Lung (tissue), 12 donors: ENCODE data around the gene PTPRN2. TPM values are rescaled to one million over a fixed set of nuclear protein-coding genes. Genes with fewer than 3 reads are reported as not detected.

ENCODE experiments used
- ATAC-seq: fragments of 200-7000 bp; cut with Tn5 transposase; one replicate; pipeline ENCODE4 v1.9.1; 2020; ENCODE audit warnings: moderate number of reproducible peaks; ENCODE audit not compliant: insufficient read depth, low FRiP score
- DNase-seq, 3 donors: peaks; one replicate each; pipeline ENCODE4 v3.0.0-alpha.2; 2013 to 2017
- H3K27ac ChIP-seq, 2 donors: one replicate each; pipeline ENCODE4 v1.5.1; 2013; ENCODE audit warnings: mild to moderate bottlenecking in 2 of 2, moderate library complexity in 2 of 2, control low read depth in 1 of 2, inconsistent platforms in 1 of 2, low read depth in 1 of 2, low read length in 1 of 2
- H3K27me3 ChIP-seq, 3 donors: one replicate each; pipeline ENCODE4 v1.5.1; 2013; ENCODE audit warnings: low read length in 2 of 3; ENCODE audit not compliant: control insufficient read depth in 3 of 3, insufficient read depth in 3 of 3
- H3K36me3 ChIP-seq, 4 donors: one replicate each; pipeline ENCODE4 v1.5.1; 2013; ENCODE audit warnings: low read length in 4 of 4, mild to moderate bottlenecking in 1 of 4, moderate library complexity in 1 of 4; ENCODE audit not compliant: control insufficient read depth in 4 of 4, insufficient read depth in 4 of 4
- H3K4me1 ChIP-seq, 5 donors: one replicate each; pipeline ENCODE4 v1.5.1; 2013; ENCODE audit warnings: low read length in 5 of 5, mild to moderate bottlenecking in 2 of 5, moderate library complexity in 1 of 5; ENCODE audit not compliant: control insufficient read depth in 5 of 5, insufficient read depth in 5 of 5
- H3K4me3 ChIP-seq: one replicate; pipeline ENCODE4 v1.5.1; 2013; ENCODE audit warnings: mild to moderate bottlenecking, control low read depth, moderate library complexity
- H3K9ac ChIP-seq, 2 donors: one replicate each; pipeline ENCODE4 v1.5.1; 2013; ENCODE audit warnings: low read length in 2 of 2, control low read depth in 1 of 2; ENCODE audit not compliant: insufficient read depth in 1 of 2
- H3K9me3 ChIP-seq, 4 donors: one replicate each; pipeline ENCODE4 v1.5.1; 2013; ENCODE audit warnings: low read length in 3 of 4, mild to moderate bottlenecking in 1 of 4, moderate library complexity in 1 of 4; ENCODE audit not compliant: control insufficient read depth in 4 of 4, insufficient read depth in 3 of 4
- CTCF ChIP-seq: IDR thresholded peaks from 2 replicates; pipeline ENCODE4 v1.5.1; 2012; ENCODE audit warnings: mild to moderate bottlenecking; ENCODE audit errors: control extremely low read depth, extremely low read depth
- WGBS, 2 donors: extraction: QIAGEN DNeasy Blood & Tissue Kit; methylation state at CpG; one replicate each; pipeline ENCODE4 v1.1.7; 2013; 5-methylcytosine and 5-hydroxymethylcytosine counted together
- polyA plus RNA-seq, 2 donors: library from polyadenylated mRNA; stranded (reverse); fragments of 200-250 nt; gene quantifications; one replicate each; pipeline ENCODE4 v1.2.1, GENCODE V29; 2013
- total RNA-seq, 2 donors: library from RNA; depleted of rRNA in 1 of 2; stranded (reverse); fragments of >200 nt in 1 of 2; gene quantifications; one replicate each; pipeline ENCODE4 v1.2.1, GENCODE V29; 2014 to 2021
- donor health status: control.
- donor health status: control.
- donor health status: Bipolar disorder and iron deficiency.
- donor health status: healthy.
- donor health status: DM: yes; HTN: yes; CAD: no.

Gene PTPRN2
- total and polyA plus RNA-seq, 4 donors: 2.1 to 7.4 (median 4.4) TPM

GRCh38 chr7:158467562-158467961 lies 120.1 kb downstream of the PTPRN2 start:
- Histone ChIP-seq H3K36me3 (no peaks in the 10 kb centered on the region), H3K9ac (no peak overlapping the region), H3K4me1 (peaks cover 0 to 13% (median 7%) of the 10 kb centered on the region in 5 donors), H3K27ac (no peak overlapping the region), H3K27me3 (no peaks in the 10 kb centered on the region), H3K4me3 (no peak overlapping the region), H3K9me3 (no peaks in the 10 kb centered on the region)
- DNase-seq: no peak
- no peak for TF ChIP-seq CTCF
- 60 to 75% methylated on average over 7 of the region's 7 CpGs for WGBS, 2 donors
- no peak for ATAC-seq

- Histone ChIP-seq H3K9me3 (no peaks in the 10 kb centered on the region), H3K27ac (no peak overlapping the region), H3K4me3 (no peak overlapping the region), H3K27me3 (no peaks in the 10 kb centered on the region), H3K4me1 (peaks cover 0 to 6% (median 0%) of the 10 kb centered on the region in 5 donors), H3K36me3 (no peaks in the 10 kb centered on the region), H3K9ac (no peak overlapping the region)
- no peak for DNase-seq
- no peak for ATAC-seq
- 87% methylated on average over 4 of the region's 4 CpGs for WGBS, 2 donors
- no peak for TF ChIP-seq CTCF
Observed at GRCh38 chr7:158463317-158463716, 124.3 kb downstream of the PTPRN2 start.

GRCh38 chr7:158461824-158462223 lies 125.8 kb downstream of the PTPRN2 start:
- Histone ChIP-seq H3K36me3 (no peaks in the 10 kb centered on the region), H3K4me3 (no peak overlapping the region), H3K4me1 (no peaks in the 10 kb centered on the region), H3K27ac (no peak overlapping the region), H3K9me3 (no peaks in the 10 kb centered on the region), H3K27me3 (no peaks in the 10 kb centered on the region), H3K9ac (no peak overlapping the region)
- ATAC-seq: no peak
- no peak for TF ChIP-seq CTCF
- DNase-seq: no peak
- 82 to 87% methylated on average over 11 of the region's 11 CpGs for WGBS, 2 donors

GRCh38 chr7:158460665-158461064 lies 127.0 kb downstream of the PTPRN2 start:
- no peak for DNase-seq
- H3K9ac ChIP-seq: no peak overlapping the region
- WGBS, 2 donors: 84 to 89% methylated on average over 6 of the region's 6 CpGs
- TF ChIP-seq CTCF: no peak
- no peak overlapping the region for H3K4me3 ChIP-seq
- no peak for ATAC-seq
- H3K27me3 ChIP-seq: no peaks in the 10 kb centered on the region
- no peak overlapping the region for H3K27ac ChIP-seq
- H3K36me3 ChIP-seq: no peaks in the 10 kb centered on the region
- H3K4me1 ChIP-seq: no peaks in the 10 kb centered on the region
- H3K9me3 ChIP-seq: no peaks in the 10 kb centered on the region
